ENCODE measurements around the gene KANSL1.

DNA sequence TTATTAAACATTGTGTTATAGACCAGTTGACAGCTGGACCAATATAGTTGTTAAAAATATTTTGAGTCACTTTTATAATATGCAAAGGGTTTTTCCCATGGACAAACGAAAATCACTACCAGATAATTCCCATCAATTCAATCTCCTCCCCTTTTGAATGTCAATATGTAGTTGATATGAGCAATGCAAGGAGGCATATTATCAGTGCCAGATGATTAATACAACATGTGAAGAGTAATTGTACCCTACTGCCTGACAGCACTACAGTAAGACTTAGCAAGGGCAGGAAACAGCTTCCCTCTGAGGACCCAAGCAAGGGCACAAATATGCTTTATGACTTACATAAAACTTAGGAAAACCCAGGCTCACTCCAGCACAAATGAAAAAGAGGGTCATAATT lies 17.3 kb downstream of the KANSL1 start:
- TF ChIP-seq EZH2 (IDR thresholded peaks at IDR 0.05; ENCODE audit: insufficient read depth, poor library complexity, severe bottlenecking) (no peak), EZH2phosphoT487 (IDR thresholded peaks at IDR 0.05; ENCODE audit: insufficient read depth, low read depth) (no peak)

Measured in GM23248 (cell line).